CD14-positive monocyte (primary cell): ENCODE measurements around the gene UBE2D1. TPM values are rescaled to one million over a fixed set of nuclear protein-coding genes. Genes with fewer than 3 reads are reported as not detected.

Source experiments
- DNase-seq, 3 donors: peaks; one replicate each; pipeline ENCODE4 v3.0.0-alpha.2; 2011 to 2022
- H2AFZ ChIP-seq: 2 replicates; pipeline ENCODE4 v1.6.0; 2012; ENCODE audit warnings: mild to moderate bottlenecking, low read depth, low read length, inconsistent platforms; ENCODE audit not compliant: insufficient read depth, poor library complexity, severe bottlenecking
- H3K27ac ChIP-seq, 2 donors: 1 replicate in 1 of 2; 2 replicates in 1 of 2; pipeline ENCODE4 v1.5.1; 2012 to 2013; ENCODE audit warnings: low read length in 2 of 2, control low read depth in 1 of 2, inconsistent platforms in 1 of 2, low read depth in 1 of 2, mild to moderate bottlenecking in 1 of 2
- H3K27me3 ChIP-seq, 2 donors: one replicate each; pipeline versions ENCODE4 v1.6.0 to v1.6.1; 2011 to 2013; ENCODE audit warnings: low read length in 2 of 2; ENCODE audit not compliant: control insufficient read depth in 2 of 2, insufficient read depth in 2 of 2
- H3K36me3 ChIP-seq, 2 donors: replicated peaks in 1 of 2; 1 replicate in 1 of 2; 2 replicates in 1 of 2; pipeline versions ENCODE4 v1.5.1 to v1.6.1; 2012 to 2013; ENCODE audit warnings: low read length in 2 of 2, control low read depth in 1 of 2, inconsistent platforms in 1 of 2, mild to moderate bottlenecking in 1 of 2; ENCODE audit not compliant: insufficient read depth in 2 of 2, control insufficient read depth in 1 of 2
- H3K4me1 ChIP-seq, 2 donors: 1 replicate in 1 of 2; 2 replicates in 1 of 2; pipeline versions ENCODE4 v1.5.1 to v1.6.1; 2012 to 2013; ENCODE audit warnings: low read length in 2 of 2, control low read depth in 1 of 2, inconsistent platforms in 1 of 2, mild to moderate bottlenecking in 1 of 2, moderate library complexity in 1 of 2; ENCODE audit not compliant: insufficient read depth in 2 of 2, control insufficient read depth in 1 of 2
- H3K4me2 ChIP-seq: replicated peaks from 2 replicates; pipeline ENCODE3; 2012; ENCODE audit warnings: low read length, moderate library complexity, mild to moderate bottlenecking; ENCODE audit not compliant: poor library complexity, severe bottlenecking; ENCODE audit errors: extremely low read depth
- H3K4me3 ChIP-seq, 3 experiments: fragments of 200-600 bp in 1 of 3; sonication (generic) in 1 of 3; replicated peaks in 1 of 3; 1 replicate in 2 of 3; 2 replicates in 1 of 3; pipeline ENCODE4 v1.5.1; 2011 to 2013; ENCODE audit warnings: low read length in 3 of 3, mild to moderate bottlenecking in 3 of 3, control low read depth in 2 of 3, low read depth in 2 of 3, inconsistent platforms in 1 of 3, moderate library complexity in 1 of 3
- H3K79me2 ChIP-seq: 2 replicates; pipeline ENCODE4 v1.6.0; 2012; ENCODE audit warnings: mild to moderate bottlenecking, control low read depth, inconsistent platforms, low read length, moderate library complexity; ENCODE audit not compliant: insufficient read depth
- H3K9ac ChIP-seq: 2 replicates; pipeline ENCODE4 v1.6.0; 2017; ENCODE audit warnings: low read length, mild to moderate bottlenecking; ENCODE audit not compliant: insufficient read depth, poor library complexity, severe bottlenecking
- H3K9me3 ChIP-seq, 2 donors: replicated peaks in 1 of 2; 1 replicate in 1 of 2; 2 replicates in 1 of 2; pipeline versions ENCODE4 v1.5.1 to v1.6.1; 2012 to 2013; ENCODE audit warnings: low read length in 2 of 2, control low read depth in 1 of 2; ENCODE audit not compliant: control insufficient read depth in 1 of 2, insufficient read depth in 1 of 2
- H4K20me1 ChIP-seq: 2 replicates; pipeline ENCODE4 v1.6.0; 2012; ENCODE audit warnings: mild to moderate bottlenecking, low read length, control low read depth, moderate library complexity; ENCODE audit not compliant: insufficient read depth
- H3K27ac Mint-ChIP-seq, 7 donors: one replicate each; pipeline ENCODE4 v1.8.0; 2020; ENCODE audit warnings: mild to moderate bottlenecking in 7 of 7, mixed read lengths in 7 of 7, moderate library complexity in 6 of 7, inconsistent platforms in 2 of 7
- H3K27me3 Mint-ChIP-seq, 3 donors: one replicate each; pipeline ENCODE4 v1.8.0; 2021 to 2022; ENCODE audit warnings: low read depth in 3 of 3, mild to moderate bottlenecking in 3 of 3, mixed read lengths in 3 of 3, moderate library complexity in 3 of 3, inconsistent platforms in 1 of 3
- H3K36me3 Mint-ChIP-seq, 2 donors: one replicate each; pipeline ENCODE4 v1.8.0; 2020; ENCODE audit warnings: mixed read lengths in 2 of 2, inconsistent platforms in 1 of 2, mild to moderate bottlenecking in 1 of 2
- H3K4me1 Mint-ChIP-seq: one replicate; pipeline ENCODE4 v1.8.0; 2020; ENCODE audit warnings: mild to moderate bottlenecking, mixed read lengths
- H3K4me3 Mint-ChIP-seq, 2 donors: one replicate each; pipeline ENCODE4 v1.8.0; 2020; ENCODE audit warnings: mild to moderate bottlenecking in 2 of 2, mixed read lengths in 2 of 2, moderate library complexity in 1 of 2
- H3K9me3 Mint-ChIP-seq, 7 donors: one replicate each; pipeline ENCODE4 v1.8.0; 2020 to 2022; ENCODE audit warnings: mixed read lengths in 7 of 7, mild to moderate bottlenecking in 6 of 7, moderate library complexity in 6 of 7, inconsistent platforms in 2 of 7
- WGBS: methylation state at CpG from one replicate; pipeline ENCODE4 v1.1.5; 2013; ENCODE audit warnings: missing lambda C conversion rate; ENCODE audit not compliant: insufficient coverage; 5-methylcytosine and 5-hydroxymethylcytosine counted together
- intact Hi-C, 2 donors: fragments of 100-400 bp; cut with micrococcal nuclease; formaldehyde crosslinking; loops; one replicate each; pipeline versions ENCODE4 v1.15.0 to v1.15.1; 2023
- polyA plus RNA-seq, 3 donors: library from polyadenylated mRNA; depleted of rRNA in 1 of 3; unstranded in 2 of 3; stranded (reverse) in 1 of 3; fragments of 300-500 nt in 2 of 3; fragments of >200 nt in 1 of 3; fragmentation: Illumina TruSeq in 2 of 3; gene quantifications; 1 replicate in 2 of 3; 2 replicates in 1 of 3; pipeline ENCODE4 v1.2.3, GENCODE V29; 2012 to 2021
- TF ChIP-seq, protein P1 (sequence below): fragments of 200-600 bp; IDR thresholded peaks from one replicate; pipeline ENCODE4 v1.8.0; 2022; ENCODE audit warnings: antibody characterized with exemption, mild to moderate bottlenecking

UBE2D1 gene
- polyA plus RNA-seq, 3 donors = 47.7 to 119 (median 107) TPM

GRCh38 chr10:58293989-58294388 is 40.8 kb upstream of the UBE2D1 start:
- no peak overlapping the region for H3K4me3 ChIP-seq
- Mint-ChIP-seq H3K27me3 (peaks cover 0 to 2% (median 1%) of the 10 kb centered on the region in 3 donors), H3K4me1 (no peaks in the 10 kb centered on the region), H3K36me3 (no peaks in the 10 kb centered on the region), H3K4me3 (no peak overlapping the region), H3K27ac (no peak overlapping the region), H3K9me3 (peaks cover 0 to 2% (median 0%) of the 10 kb centered on the region in 7 donors)
- no peaks in the 10 kb centered on the region for H3K79me2 ChIP-seq
- H3K27me3 ChIP-seq = no peaks in the 10 kb centered on the region
- H3K4me2 ChIP-seq = no peak overlapping the region
- H3K9me3 ChIP-seq = no peaks in the 10 kb centered on the region
- intact Hi-C loops = loop anchor here (5.0 kb wide), 1 partner anchor 117 kb away; no protein-coding TSS in a partner anchor
- no peaks in the 10 kb centered on the region for H3K4me1 ChIP-seq
- no peaks in the 10 kb centered on the region for H4K20me1 ChIP-seq
- WGBS = no CpG with 5 or more reads among the region's 5 CpGs
- no peak overlapping the region for H3K9ac ChIP-seq
- no peak for DNase-seq
- TF ChIP-seq, protein P1, sequence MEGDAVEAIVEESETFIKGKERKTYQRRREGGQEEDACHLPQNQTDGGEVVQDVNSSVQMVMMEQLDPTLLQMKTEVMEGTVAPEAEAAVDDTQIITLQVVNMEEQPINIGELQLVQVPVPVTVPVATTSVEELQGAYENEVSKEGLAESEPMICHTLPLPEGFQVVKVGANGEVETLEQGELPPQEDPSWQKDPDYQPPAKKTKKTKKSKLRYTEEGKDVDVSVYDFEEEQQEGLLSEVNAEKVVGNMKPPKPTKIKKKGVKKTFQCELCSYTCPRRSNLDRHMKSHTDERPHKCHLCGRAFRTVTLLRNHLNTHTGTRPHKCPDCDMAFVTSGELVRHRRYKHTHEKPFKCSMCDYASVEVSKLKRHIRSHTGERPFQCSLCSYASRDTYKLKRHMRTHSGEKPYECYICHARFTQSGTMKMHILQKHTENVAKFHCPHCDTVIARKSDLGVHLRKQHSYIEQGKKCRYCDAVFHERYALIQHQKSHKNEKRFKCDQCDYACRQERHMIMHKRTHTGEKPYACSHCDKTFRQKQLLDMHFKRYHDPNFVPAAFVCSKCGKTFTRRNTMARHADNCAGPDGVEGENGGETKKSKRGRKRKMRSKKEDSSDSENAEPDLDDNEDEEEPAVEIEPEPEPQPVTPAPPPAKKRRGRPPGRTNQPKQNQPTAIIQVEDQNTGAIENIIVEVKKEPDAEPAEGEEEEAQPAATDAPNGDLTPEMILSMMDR = no peak
- H3K36me3 ChIP-seq = no peaks in the 10 kb centered on the region
- H2AFZ ChIP-seq = no peak overlapping the region
- no peak overlapping the region for H3K27ac ChIP-seq

- no peak overlapping the region for H2AFZ ChIP-seq
- H3K36me3 ChIP-seq = no peaks in the 10 kb centered on the region
- no peaks in the 10 kb centered on the region for H3K79me2 ChIP-seq
- TF ChIP-seq, protein P1 = peak; percentile 84
- H3K4me1 ChIP-seq = peaks cover 0 to 4% of the 10 kb centered on the region in 2 donors
- H3K4me2 ChIP-seq = no peak overlapping the region
- no peak overlapping the region for H3K4me3 Mint-ChIP-seq
- H3K4me3 ChIP-seq = no peak overlapping the region
- peaks cover 10% of the 10 kb centered on the region for H3K4me1 Mint-ChIP-seq
- no peak overlapping the region for H3K27ac ChIP-seq
- H4K20me1 ChIP-seq = no peaks in the 10 kb centered on the region
- peaks cover 5 to 10% (median 7%) of the 10 kb centered on the region in 3 donors for H3K27me3 Mint-ChIP-seq
- no CpG with 5 or more reads among the region's 4 CpGs for WGBS
- intact Hi-C loops = no loop called here
- no peak overlapping the region for H3K9ac ChIP-seq
- H3K27me3 ChIP-seq = peaks cover 9 to 13% of the 10 kb centered on the region in 2 donors
- peaks cover 0 to 1% (median 0%) of the 10 kb centered on the region in 7 donors for H3K9me3 Mint-ChIP-seq
- H3K36me3 Mint-ChIP-seq = no peaks in the 10 kb centered on the region
- no peaks in the 10 kb centered on the region for H3K9me3 ChIP-seq
- DNase-seq = peak; percentile 66 to 83 (median 76)
- H3K27ac Mint-ChIP-seq = peak overlapping the region in 2 of 7 donors; percentile 15 to 35
Observed at GRCh38 chr10:58299580-58299979, 35.2 kb upstream of the UBE2D1 start.
